ENCODE data around the gene ANKRD52. TPM values are rescaled to one million over a fixed set of nuclear protein-coding genes. Genes with fewer than 3 reads are reported as not detected.
A peak's percentile ranks its signal among the peaks of the same experiment; 100 is the strongest.

Gene ANKRD52
- total RNA-seq, 1 donor from 2014 or later = 56.1 TPM

DNA sequence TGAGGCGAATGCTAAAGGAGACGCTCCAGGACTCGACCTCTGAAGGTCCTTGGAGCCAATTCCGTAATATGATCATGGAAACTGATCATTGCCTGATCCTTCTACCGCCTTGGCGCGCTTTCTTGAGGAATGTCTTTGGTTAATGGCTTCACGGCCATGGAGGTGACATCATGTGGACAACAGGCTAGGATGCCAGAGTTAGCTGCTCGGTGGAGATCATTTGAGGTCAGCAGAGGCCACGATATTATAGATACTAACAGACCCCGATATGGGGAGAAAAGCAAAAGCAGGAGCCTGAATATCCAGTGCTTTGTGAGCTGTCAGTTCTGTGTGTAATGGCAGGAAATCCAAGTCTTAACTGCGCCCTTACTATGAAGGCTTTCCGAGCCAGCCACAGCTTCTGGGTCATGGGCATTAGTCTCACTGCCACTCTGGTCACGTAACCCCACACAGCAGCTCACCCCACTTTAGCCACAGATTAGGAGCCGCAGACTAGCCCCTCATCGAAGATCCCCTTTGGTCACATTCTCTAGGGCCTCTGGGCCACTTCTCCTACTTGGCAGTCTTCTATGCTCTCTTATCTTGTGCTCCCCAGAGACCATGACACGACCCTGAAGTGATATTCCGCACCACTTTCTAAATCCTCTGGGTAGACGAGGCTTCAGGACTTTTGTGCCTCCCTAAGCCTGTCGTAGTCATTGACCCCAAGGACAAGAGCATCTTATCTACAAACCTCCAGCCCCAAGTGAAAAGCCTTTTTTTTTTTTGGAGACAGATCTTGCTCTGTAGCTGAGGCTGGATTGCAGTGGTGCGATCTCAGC lies 42.7 kb upstream of the ANKRD52 start:
- peak overlapping the region; percentile 94 for H3K27ac Mint-ChIP-seq
- peaks cover 38% of the 10 kb centered on the region for H3K4me1 Mint-ChIP-seq (ENCODE audit: unreplicated experiment)
- peaks cover 13% of the 10 kb centered on the region for H3K36me3 Mint-ChIP-seq
- TF ChIP-seq, protein P1, sequence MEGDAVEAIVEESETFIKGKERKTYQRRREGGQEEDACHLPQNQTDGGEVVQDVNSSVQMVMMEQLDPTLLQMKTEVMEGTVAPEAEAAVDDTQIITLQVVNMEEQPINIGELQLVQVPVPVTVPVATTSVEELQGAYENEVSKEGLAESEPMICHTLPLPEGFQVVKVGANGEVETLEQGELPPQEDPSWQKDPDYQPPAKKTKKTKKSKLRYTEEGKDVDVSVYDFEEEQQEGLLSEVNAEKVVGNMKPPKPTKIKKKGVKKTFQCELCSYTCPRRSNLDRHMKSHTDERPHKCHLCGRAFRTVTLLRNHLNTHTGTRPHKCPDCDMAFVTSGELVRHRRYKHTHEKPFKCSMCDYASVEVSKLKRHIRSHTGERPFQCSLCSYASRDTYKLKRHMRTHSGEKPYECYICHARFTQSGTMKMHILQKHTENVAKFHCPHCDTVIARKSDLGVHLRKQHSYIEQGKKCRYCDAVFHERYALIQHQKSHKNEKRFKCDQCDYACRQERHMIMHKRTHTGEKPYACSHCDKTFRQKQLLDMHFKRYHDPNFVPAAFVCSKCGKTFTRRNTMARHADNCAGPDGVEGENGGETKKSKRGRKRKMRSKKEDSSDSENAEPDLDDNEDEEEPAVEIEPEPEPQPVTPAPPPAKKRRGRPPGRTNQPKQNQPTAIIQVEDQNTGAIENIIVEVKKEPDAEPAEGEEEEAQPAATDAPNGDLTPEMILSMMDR (conservative IDR thresholded peaks at IDR 0.05) = no peak
- no peak for DNase-seq (ENCODE audit: extremely low spot score, unreplicated experiment)
- no peaks in the 10 kb centered on the region for H3K27me3 Mint-ChIP-seq
- H3K9me3 Mint-ChIP-seq = no peaks in the 10 kb centered on the region
- H3K4me3 Mint-ChIP-seq = peak overlapping the region; percentile 98

DNA sequence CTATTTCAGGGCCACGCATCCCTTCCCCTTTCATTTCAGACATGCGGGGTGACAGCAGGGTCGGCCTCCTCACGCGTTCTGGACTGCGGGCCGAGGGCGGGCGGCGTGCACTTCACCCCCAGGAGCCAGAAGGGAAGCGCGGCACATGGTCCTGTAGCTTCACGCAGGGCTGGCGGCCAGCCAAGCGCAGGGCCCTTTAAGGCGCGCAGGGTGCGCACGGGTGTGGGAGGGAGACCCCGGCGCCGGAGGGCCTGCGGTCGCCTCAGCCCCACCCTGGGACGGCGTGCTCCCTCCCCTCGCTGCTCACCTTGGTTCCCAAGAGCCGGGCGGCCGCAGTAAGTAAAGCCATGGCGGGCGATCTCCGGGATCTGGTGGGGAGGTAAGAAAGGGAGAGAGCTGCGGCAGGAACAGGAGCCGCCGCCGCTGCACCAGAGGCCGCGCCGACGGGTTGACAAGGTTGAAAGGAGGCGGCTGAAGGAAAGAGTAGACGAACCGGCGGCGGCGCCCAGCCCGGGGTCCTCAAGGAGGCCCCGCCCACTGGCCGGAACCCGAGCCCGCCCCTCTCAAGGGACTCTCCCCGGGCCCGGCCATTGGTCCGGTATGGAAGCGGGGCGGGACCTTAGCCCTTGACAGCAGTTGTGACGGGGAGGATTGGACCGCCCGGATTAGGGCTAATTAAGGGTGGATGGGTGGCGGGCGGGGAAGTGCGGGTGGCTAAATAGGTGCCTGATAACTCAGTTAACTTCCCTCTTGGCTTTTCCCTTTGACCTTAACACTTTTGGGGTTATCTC lies 41.9 kb upstream of the ANKRD52 start, which contains the start of gene CS:
TSS of gene CS (minus strand) at position 478 of the 791 bp plus-strand sequence. CDS start at position 349, 129 bp downstream.
- TF ChIP-seq, protein P1 (conservative IDR thresholded peaks at IDR 0.05) = no peak
- peak; percentile 98 for DNase-seq (ENCODE audit: extremely low spot score, unreplicated experiment)
- H3K36me3 Mint-ChIP-seq = peaks cover 10% of the 10 kb centered on the region
- H3K4me1 Mint-ChIP-seq (ENCODE audit: unreplicated experiment) = peaks cover 38% of the 10 kb centered on the region
- H3K27ac Mint-ChIP-seq = peak within 1 kb of the TSS; percentile 94
- H3K27me3 Mint-ChIP-seq = no peaks in the 10 kb centered on the region
- peak within 1 kb of the TSS; percentile 98 for H3K4me3 Mint-ChIP-seq
- no peaks in the 10 kb centered on the region for H3K9me3 Mint-ChIP-seq

DNA sequence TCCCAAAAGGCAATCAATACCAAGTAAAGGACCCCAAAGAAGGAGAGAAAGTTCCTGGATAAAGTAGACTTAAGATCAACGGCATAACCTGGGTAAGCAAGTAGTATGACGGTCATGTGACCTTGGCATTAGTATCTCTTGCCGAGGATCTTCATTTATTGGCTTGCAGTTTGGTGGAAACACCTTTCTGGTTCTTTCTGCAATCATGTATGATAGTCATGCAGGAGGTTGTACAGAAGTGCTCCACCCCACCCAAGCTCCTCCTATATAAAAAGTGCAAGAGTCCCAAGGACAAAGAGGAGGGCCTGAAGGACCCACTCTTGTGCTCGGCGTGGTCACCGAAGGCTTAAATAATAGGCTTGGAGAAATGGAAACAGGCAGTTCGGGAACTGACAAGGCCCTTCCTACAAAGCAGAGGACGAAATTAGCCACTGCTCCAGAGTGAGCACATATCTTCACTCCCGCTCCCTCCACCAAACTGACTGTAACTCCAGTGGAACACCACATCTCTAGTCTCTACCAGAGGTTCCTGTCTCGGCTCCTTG lies 41.2 kb upstream of the ANKRD52 start:
- TF ChIP-seq, protein P1 (conservative IDR thresholded peaks at IDR 0.05) = no peak
- peak overlapping the region; percentile 94 for H3K27ac Mint-ChIP-seq
- H3K36me3 Mint-ChIP-seq = peaks cover 8% of the 10 kb centered on the region
- no peak for DNase-seq (ENCODE audit: extremely low spot score, unreplicated experiment)
- no peaks in the 10 kb centered on the region for H3K27me3 Mint-ChIP-seq
- H3K4me3 Mint-ChIP-seq = peak overlapping the region; percentile 98
- peaks cover 38% of the 10 kb centered on the region for H3K4me1 Mint-ChIP-seq (ENCODE audit: unreplicated experiment)
- no peaks in the 10 kb centered on the region for H3K9me3 Mint-ChIP-seq

DNA sequence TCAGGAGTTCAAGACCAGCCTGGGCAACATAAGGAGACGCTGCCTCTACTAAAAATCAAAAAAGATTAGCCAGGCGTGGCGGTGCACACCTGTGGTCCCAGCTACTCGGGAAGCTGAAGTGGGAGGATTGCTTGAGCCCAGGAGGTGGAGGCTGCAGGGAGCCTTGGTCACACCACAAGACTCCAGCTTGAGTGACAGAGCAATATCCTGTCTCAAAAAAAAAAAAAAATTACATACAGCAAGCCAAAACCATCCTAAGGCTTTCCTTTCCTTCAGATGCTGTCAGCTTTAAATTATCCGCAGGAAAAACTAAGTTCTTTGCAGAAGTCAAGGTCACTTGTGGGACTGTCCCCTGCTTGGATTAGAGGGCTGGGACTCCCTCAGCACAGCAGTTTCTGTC lies 40.6 kb upstream of the ANKRD52 start:
- Mint-ChIP-seq H3K9me3 (no peaks in the 10 kb centered on the region), H3K36me3 (peaks cover 8% of the 10 kb centered on the region), H3K4me1 (ENCODE audit: unreplicated experiment) (peaks cover 38% of the 10 kb centered on the region), H3K27me3 (no peaks in the 10 kb centered on the region), H3K4me3 (peak overlapping the region; percentile 98), H3K27ac (peak overlapping the region; percentile 94)
- no peak for DNase-seq (ENCODE audit: extremely low spot score, unreplicated experiment)
- TF ChIP-seq, protein P1 (conservative IDR thresholded peaks at IDR 0.05) = no peak

DNA sequence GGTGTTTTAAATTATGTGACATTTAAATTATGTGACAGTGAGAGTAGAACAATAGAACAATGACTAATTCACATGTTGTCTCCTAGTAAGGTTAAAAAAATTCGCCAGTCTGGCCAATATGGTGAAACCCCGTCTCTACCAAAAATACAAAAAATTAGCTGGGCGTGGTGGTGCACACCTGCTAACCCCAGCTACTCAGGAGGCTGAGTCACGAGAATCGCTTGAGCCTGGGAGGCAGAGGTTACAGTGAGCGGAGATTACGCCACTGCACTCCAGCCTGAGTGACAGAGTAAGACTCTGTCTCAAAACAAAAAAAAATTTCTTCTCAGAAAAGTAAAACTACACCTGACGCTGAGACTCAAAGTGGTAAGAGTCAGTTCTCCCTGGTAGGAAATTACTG lies 39.2 kb upstream of the ANKRD52 start:
- Mint-ChIP-seq H3K27ac (peak overlapping the region; percentile 23), H3K9me3 (no peaks in the 10 kb centered on the region), H3K27me3 (no peaks in the 10 kb centered on the region), H3K4me3 (peak overlapping the region; percentile 67), H3K36me3 (peaks cover 8% of the 10 kb centered on the region), H3K4me1 (ENCODE audit: unreplicated experiment) (peaks cover 38% of the 10 kb centered on the region)
- DNase-seq (ENCODE audit: extremely low spot score, unreplicated experiment) = no peak
- TF ChIP-seq, protein P1 (conservative IDR thresholded peaks at IDR 0.05) = no peak
